Stimulated activated CD4-positive, alpha-beta T cell treated with anti-CD3 and anti-CD28 coated beads, Interleukin-2, amount 100 ng/mL, for 4 hours (primary cell): ENCODE results near the gene LMTK2.
"Not testable (repeated sequence)": the region's sequence is repeated elsewhere in the genome, so short reads cannot be mapped to it uniquely, and the experiment has no call there.

Experiments used
- DNase-seq: peaks from one replicate; pipeline ENCODE4 v3.0.0-alpha.2; 2020; ENCODE audit warnings: low read depth

The LMTK2 gene

GRCh38 chr7:98105942-98106544 is 619 bp upstream of the LMTK2 start:
- peak; percentile 5 for DNase-seq

GRCh38 chr7:98107313-98107721 is 655 bp downstream of the LMTK2 start:
- DNase-seq = peak; percentile 6

GRCh38 chr7:98110249-98111022 is 3.8 kb downstream of the LMTK2 start:
- no peak for DNase-seq

- DNase-seq = no peak
These were observed 5.4 kb downstream of the LMTK2 start for GRCh38 chr7:98112077-98112476.

- no peak for DNase-seq
These were observed 9.3 kb downstream of the LMTK2 start for GRCh38 chr7:98115746-98116525.

GRCh38 chr7:98116656-98117461 is 10.2 kb downstream of the LMTK2 start:
- no peak for DNase-seq

GRCh38 chr7:98119256-98119918 is 12.7 kb downstream of the LMTK2 start:
- DNase-seq = no peak

GRCh38 chr7:98120559-98120958 is 13.9 kb downstream of the LMTK2 start:
- no peak for DNase-seq

- not testable (repeated sequence) for DNase-seq
These were observed 14.7 kb downstream of the LMTK2 start for GRCh38 chr7:98121388-98121787.

GRCh38 chr7:98123365-98123696 is 16.7 kb downstream of the LMTK2 start:
- DNase-seq = no peak

- DNase-seq = no peak
These were observed 19.1 kb downstream of the LMTK2 start for GRCh38 chr7:98125759-98126158.

GRCh38 chr7:98126311-98127142 is 19.9 kb downstream of the LMTK2 start:
- no peak for DNase-seq

GRCh38 chr7:98128346-98128745 is 21.7 kb downstream of the LMTK2 start:
- DNase-seq = no peak

- no peak for DNase-seq
These were observed 24.3 kb downstream of the LMTK2 start for GRCh38 chr7:98130959-98131358.

- DNase-seq = no peak
These were observed 26.5 kb downstream of the LMTK2 start for GRCh38 chr7:98133181-98133580.

- DNase-seq = no peak
These were observed 27.1 kb downstream of the LMTK2 start for GRCh38 chr7:98133621-98134303.

GRCh38 chr7:98134420-98135228 is 28.0 kb downstream of the LMTK2 start:
- no peak for DNase-seq

GRCh38 chr7:98135984-98136383 is 29.3 kb downstream of the LMTK2 start:
- no peak for DNase-seq

GRCh38 chr7:98136423-98136822 is 29.8 kb downstream of the LMTK2 start:
- no peak for DNase-seq
